ENCODE measurements around the gene SIPA1. TPM values are rescaled to one million over a fixed set of nuclear protein-coding genes. Genes with fewer than 3 reads are reported as not detected.

The SIPA1 gene
- total and polyA plus RNA-seq, 2 of the 8 experiments (the other 6 are each of a cell fraction or from before 2014, with no cell fraction given) = 35.3 to 72.2 TPM

GRCh38 chr11:65615950-65616574 lies 21.8 kb upstream of the SIPA1 start:
- POLR2A ChIA-PET (ENCODE audit: partially characterized antibody) = interaction anchor here (1.2 to 5.7 kb wide), 13 partner anchors 10 to 243 kb away, joined by 3 to 41 read pairs (median 5); partner anchors contain the start of genes KCNK7, MALAT1 and SIPA1
- Histone ChIP-seq H3K23me2 (ENCODE audit: low read depth, low read length) (peaks cover 16% of the 10 kb centered on the region), H3K4me1 (replicated peaks in 1 of 4; ENCODE audit: control insufficient read depth in 3 of 4, insufficient read depth in 4 of 4, low read length in 3 of 4) (peaks cover 0 to 20% (median 11%) of the 10 kb centered on the region in 4 experiments; a peak in 5 of 7 replicates), H3K56ac (replicated peaks; ENCODE audit: insufficient read length, low read depth, low read length) (peak overlapping the region; percentile 92), H3K9ac (replicated peaks in 1 of 4; ENCODE audit: extremely low read depth in 1 of 4, low read depth in 3 of 4, low read length in 3 of 4) (peak overlapping the region; percentile 63 to 86 (median 75); a peak in 6 of 7 replicates), H3K27me3 (replicated peaks in 1 of 4; ENCODE audit: control insufficient read depth in 3 of 4, extremely low read depth in 1 of 4, insufficient read depth in 3 of 4, low read length in 3 of 4) (no peaks in the 10 kb centered on the region), H2BK120ac (replicated peaks; ENCODE audit: low read depth, low read length) (no peak overlapping the region), H3K4me2 (ENCODE audit: insufficient read depth in 1 of 2, low read depth in 2 of 2, low read length in 2 of 2) (peak overlapping the region; percentile 87 to 98), H3K14ac (ENCODE audit: insufficient read length) (no peak overlapping the region), H2BK15ac (ENCODE audit: low read length) (no peak overlapping the region), H4K20me1 (replicated peaks in 1 of 2; ENCODE audit: control insufficient read depth in 1 of 2, insufficient read depth in 2 of 2, low read length in 2 of 2) (peaks cover 8 to 35% of the 10 kb centered on the region in 2 experiments), H3K36me3 (ENCODE audit: control insufficient read depth in 2 of 4, insufficient read depth in 4 of 4, low read length in 3 of 4) (peaks cover 3 to 29% (median 18%) of the 10 kb centered on the region in 4 experiments; a peak in 6 of 8 replicates), H4K5ac (ENCODE audit: insufficient read length, low read depth, low read length) (no peak overlapping the region), H3K27ac (ENCODE audit: low read depth, low read length) (peak overlapping the region; percentile 20; the same call in 1 of the 2 replicates), H3K79me1 (ENCODE audit: low read depth, low read length) (peaks cover 33% of the 10 kb centered on the region), H3K79me2 (ENCODE audit: control insufficient read depth in 1 of 2, insufficient read depth in 2 of 2, low read length in 2 of 2) (peaks cover 11 to 27% of the 10 kb centered on the region in 2 experiments), H3K9me3 (ENCODE audit: insufficient read depth in 2 of 2, low read depth in 1 of 2, low read length in 1 of 2) (no peaks in the 10 kb centered on the region), H2BK20ac (ENCODE audit: low read length) (no peak overlapping the region), H3K18ac (ENCODE audit: extremely low read depth, low read length) (no peak overlapping the region), H3K4me3 (ENCODE audit: extremely low read depth in 1 of 4, insufficient read depth in 2 of 4, low read depth in 3 of 4, low read length in 4 of 4) (peak overlapping the region; percentile 63 to 88 (median 86)), H2AK5ac (ENCODE audit: low read depth, low read length) (no peak overlapping the region), H4K91ac (replicated peaks; ENCODE audit: insufficient read length, low read length) (no peak overlapping the region), H3K23ac (ENCODE audit: insufficient read length) (no peak overlapping the region), H3K4ac (replicated peaks; ENCODE audit: insufficient read length, low read depth, low read length) (no peak overlapping the region), H2AFZ (ENCODE audit: low read length) (no peak overlapping the region), H2BK12ac (ENCODE audit: low read depth, low read length) (no peak overlapping the region), H2BK5ac (ENCODE audit: low read depth, low read length) (peak overlapping the region; percentile 86; the same call in 1 of the 2 replicates), H4K8ac (ENCODE audit: extremely low read depth, insufficient read depth, low read length) (no peak overlapping the region; the same call in 1 of the 2 replicates)
- TF ChIP-seq CBX5 (IDR thresholded peaks at IDR 0.05; ENCODE audit: low read depth, low read length) = no peak
- peak in 1 of 2 experiments; percentile 52; a peak in 1 of 4 replicates for TF ChIP-seq SIN3A (conservative IDR thresholded peaks at IDR 0.05 in 1 of 2, IDR thresholded peaks at IDR 0.05 in 1 of 2; ENCODE audit: low read depth in 1 of 2, low read length in 2 of 2)
- FAIRE-seq = no peak
- WGBS, 2 experiments (ENCODE audit: extremely low coverage in 1 of 2, insufficient coverage in 1 of 2, insufficient read length in 1 of 2, insufficient replicate concordance in 2 of 2, low coverage in 1 of 2, low lambda C conversion rate in 2 of 2, missing lambda C conversion rate in 1 of 2) = 16% methylated on average over 9 of the region's 50 CpGs; no CpG with 5 or more reads in 1 of the 2 experiments
- CTCF ChIA-PET (ENCODE audit: partially characterized antibody) = interaction anchor here (0.8 to 3.8 kb wide), 10 partner anchors 12 to 43 kb away, joined by 3 to 30 read pairs (median 5); partner anchors contain the start of gene SIPA1
- no peak for DNase-seq (ENCODE audit: low read depth in 1 of 2, low spot score in 2 of 2)

Data from H1 (cell line).